Astrocyte of the cerebellum (primary cell): ENCODE measurements around the gene FYCO1.

Source experiments
- DNase-seq: peaks from one replicate; pipeline ENCODE4 v3.0.0-alpha.2; 2011; ENCODE audit warnings: low read depth
- H3K4me3 ChIP-seq: 2 replicates; pipeline ENCODE4 v1.5.1; 2011; ENCODE audit warnings: mild to moderate bottlenecking, low read depth, low read length, moderate library complexity
- in situ Hi-C: cut with HindIII; loops from 2 replicates; pipeline ENCODE4 v1.10.0; 2017; ENCODE audit warnings: low sequenced_read_pairs
- TF ChIP-seq, protein P1 (sequence below): IDR thresholded peaks from 2 replicates; pipeline ENCODE4 v1.5.1; 2012; ENCODE audit warnings: low read length, low read depth, moderate library complexity, mild to moderate bottlenecking; ENCODE audit errors: missing control alignments

The FYCO1 gene

DNA sequence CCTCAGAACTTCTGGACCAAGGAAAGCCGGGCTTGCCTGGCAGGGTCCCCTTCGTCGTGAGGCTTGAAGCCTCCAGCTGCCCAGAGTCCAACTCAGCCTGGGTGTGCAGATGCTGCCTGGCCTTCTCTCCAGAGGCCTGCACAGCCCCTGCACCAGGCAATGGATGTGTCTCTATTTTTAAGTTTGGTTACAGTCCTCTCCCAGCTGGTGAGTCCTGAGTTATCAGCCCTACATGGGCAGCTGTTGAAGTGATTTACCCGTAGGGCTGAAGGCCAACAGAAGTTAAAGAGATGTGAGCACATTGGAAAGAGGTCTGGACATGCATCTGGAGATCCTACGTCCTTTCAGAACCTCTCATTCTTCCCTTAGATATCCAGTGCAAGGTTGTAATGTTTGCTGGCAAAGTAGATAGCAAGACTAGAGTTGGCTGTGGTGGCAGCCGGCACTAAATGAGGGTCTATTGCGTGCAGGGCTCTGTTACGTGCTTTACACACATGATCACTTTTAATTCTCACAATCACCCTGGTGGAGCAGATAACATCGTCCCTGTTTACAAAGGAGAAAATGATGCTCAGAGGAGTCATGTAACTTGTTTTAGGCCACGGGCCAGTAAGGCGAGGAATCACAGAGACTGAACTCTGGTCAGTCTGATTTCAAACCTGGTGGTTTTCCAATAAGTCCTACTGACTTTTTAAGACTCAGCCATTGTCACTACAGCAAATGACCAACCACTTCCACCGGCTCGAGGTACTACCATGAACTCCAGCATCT lies 9.9 kb downstream of the FYCO1 start:
- in situ Hi-C loops: no loop called here
- DNase-seq: no peak
- TF ChIP-seq, protein P1, sequence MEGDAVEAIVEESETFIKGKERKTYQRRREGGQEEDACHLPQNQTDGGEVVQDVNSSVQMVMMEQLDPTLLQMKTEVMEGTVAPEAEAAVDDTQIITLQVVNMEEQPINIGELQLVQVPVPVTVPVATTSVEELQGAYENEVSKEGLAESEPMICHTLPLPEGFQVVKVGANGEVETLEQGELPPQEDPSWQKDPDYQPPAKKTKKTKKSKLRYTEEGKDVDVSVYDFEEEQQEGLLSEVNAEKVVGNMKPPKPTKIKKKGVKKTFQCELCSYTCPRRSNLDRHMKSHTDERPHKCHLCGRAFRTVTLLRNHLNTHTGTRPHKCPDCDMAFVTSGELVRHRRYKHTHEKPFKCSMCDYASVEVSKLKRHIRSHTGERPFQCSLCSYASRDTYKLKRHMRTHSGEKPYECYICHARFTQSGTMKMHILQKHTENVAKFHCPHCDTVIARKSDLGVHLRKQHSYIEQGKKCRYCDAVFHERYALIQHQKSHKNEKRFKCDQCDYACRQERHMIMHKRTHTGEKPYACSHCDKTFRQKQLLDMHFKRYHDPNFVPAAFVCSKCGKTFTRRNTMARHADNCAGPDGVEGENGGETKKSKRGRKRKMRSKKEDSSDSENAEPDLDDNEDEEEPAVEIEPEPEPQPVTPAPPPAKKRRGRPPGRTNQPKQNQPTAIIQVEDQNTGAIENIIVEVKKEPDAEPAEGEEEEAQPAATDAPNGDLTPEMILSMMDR: no peak
- no peak overlapping the region for H3K4me3 ChIP-seq

DNA sequence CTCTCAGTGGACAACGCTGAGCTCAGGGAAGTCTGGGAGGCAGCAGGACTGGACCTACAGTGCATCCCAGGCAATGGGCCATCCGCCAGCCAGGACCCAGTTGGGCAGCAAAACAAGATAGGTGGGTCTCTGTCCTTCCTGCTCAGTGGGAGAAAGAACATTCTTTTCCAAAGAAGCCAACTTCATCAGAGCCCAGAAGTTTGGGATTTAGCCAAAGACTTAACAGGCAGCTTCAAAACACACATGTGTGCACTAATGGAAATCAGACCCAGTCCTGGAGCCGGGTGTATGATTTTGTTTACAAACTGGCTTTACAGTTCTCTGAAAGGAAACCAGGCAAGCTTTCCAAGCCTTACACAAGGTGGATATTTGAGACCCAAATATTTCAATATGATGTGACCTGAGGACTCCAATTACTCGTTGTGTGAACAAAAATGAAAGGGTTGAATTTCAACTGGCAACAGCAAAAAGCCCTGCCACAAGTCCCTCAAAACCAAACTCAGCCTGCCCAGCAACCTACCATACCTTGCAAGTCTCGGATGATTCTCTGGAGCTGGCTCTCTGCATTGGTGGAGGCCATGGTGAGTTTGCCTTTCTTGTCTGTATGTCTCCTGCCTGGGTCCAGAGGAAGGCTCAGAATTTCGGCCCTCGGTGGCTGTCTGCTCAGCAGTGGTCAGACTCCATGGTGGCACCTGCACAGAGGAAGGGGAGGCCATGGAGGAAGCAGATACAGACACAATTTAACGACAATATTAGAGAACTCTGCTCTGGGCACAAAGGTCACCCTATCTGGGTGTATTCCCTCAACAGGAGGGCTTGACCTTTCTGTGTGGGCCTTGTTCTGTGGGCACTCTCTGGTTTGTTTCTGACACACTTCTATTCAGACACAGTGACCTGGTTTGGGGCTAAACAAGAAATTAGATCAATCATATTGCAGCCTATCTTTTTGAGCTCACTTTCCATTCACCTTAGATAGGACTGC lies 11.0 kb downstream of the FYCO1 start:
- H3K4me3 ChIP-seq: no peak overlapping the region
- in situ Hi-C loops: loop anchor here (5.0 kb wide), 1 partner anchor 93 kb away; no protein-coding TSS in a partner anchor
- TF ChIP-seq, protein P1: no peak
- no peak for DNase-seq

DNA sequence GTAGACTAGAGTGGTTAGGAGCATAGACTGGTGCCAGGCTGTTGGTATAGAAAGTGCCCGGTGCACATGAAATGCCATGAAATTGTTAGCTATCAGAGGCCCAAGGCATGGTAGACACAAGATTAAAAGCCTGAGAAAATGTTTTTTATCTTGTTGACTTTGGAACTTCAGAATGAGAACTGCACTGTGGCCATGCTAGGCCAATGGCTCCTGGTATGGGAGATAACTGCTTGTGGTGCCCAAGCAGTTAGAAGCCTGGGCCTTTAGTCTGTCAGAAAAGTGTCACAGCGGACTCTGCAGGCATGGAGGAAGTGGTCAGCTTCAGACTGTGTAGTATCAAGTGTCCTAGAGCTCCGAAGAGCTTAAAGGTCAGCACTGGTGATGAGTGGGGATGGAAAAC lies 11.9 kb downstream of the FYCO1 start:
- in situ Hi-C loops: loop anchor here (5.0 kb wide), 1 partner anchor 94 kb away; no protein-coding TSS in a partner anchor
- no peak for DNase-seq
- no peak overlapping the region for H3K4me3 ChIP-seq
- TF ChIP-seq, protein P1: no peak

DNA sequence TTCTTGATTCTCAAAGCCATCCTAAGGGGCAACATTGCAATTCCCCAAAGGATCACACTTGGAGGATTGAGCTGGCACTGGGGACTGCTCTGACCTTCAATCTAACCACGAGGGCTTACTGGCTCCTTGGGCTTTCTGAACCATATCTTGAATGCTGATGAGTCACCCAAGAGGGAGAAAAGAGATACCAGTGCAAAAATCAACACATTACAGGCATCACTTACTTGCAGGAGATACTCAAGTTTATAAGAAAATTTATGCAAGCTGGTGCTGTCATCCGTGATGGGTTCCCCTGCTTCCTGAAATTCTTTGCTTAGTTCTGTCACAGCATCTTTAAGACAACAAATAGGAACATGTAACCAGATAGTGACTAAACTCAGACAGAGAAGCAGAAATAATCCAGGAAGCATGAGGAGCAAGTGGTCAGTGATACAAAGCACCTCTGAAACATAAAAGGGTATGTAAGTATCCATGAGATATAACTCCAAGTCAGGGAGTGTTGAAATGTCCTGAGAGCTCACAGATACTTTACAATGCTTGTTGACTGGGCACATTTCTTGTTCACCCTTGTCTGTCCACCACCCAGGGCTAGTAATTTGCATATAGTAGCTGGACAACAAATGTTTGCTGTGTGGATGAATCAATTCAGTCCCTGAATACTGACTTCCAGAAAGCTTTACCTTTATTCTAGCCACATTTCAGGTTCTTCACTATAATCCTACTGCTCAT lies 14.1 kb downstream of the FYCO1 start:
- TF ChIP-seq, protein P1: no peak
- in situ Hi-C loops: loop anchor here (5.0 kb wide), 1 partner anchor 96 kb away; no protein-coding TSS in a partner anchor
- no peak overlapping the region for H3K4me3 ChIP-seq
- DNase-seq: no peak

DNA sequence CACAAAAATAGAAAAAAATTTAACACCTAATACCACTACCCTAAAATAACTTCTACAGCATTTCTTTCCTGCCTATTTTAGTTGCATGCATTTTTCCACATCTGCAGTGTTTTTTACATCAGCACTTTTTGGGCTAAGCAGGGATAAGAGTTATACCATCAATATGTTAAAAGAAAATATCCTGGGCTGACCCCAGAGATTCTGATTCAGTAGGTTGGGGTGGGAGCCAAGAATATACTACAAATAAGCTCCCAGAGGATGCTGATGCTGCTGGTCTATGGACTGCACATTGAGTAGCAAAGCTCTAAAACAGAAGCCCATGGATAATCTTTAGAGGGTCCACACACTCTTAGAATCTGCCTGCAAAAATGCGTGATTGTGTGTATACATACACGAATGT lies 14.8 kb downstream of the FYCO1 start:
- in situ Hi-C loops: loop anchor here (5.0 kb wide), 1 partner anchor 96 kb away; no protein-coding TSS in a partner anchor
- DNase-seq: no peak
- TF ChIP-seq, protein P1: no peak
- H3K4me3 ChIP-seq: no peak overlapping the region
